K562 (cell line): ENCODE measurements around the gene NEMF. TPM values are rescaled to one million over a fixed set of nuclear protein-coding genes. Genes with fewer than 3 reads are reported as not detected.

ENCODE experiments used
- ARID4B ChIP-seq: sonication (generic); formaldehyde crosslinking; IDR thresholded peaks from 2 replicates; pipeline ENCODE4 v1.8.0; 2022; ENCODE audit warnings: mild to moderate bottlenecking, missing genetic modification reagents
- E2F3 ChIP-seq: fragments of 250-450 bp; sonication (Bioruptor Pico); IDR thresholded peaks from 2 replicates; pipeline ENCODE4 v1.4.0; 2020; ENCODE audit warnings: mild to moderate bottlenecking
- E4F1 ChIP-seq: fragments of 250-450 bp; sonication (Bioruptor Pico); IDR thresholded peaks from 2 replicates; pipeline ENCODE4 v1.5.0; 2021; ENCODE audit warnings: mild to moderate bottlenecking, borderline replicate concordance
- GABPB2 ChIP-seq: fragments of 250-450 bp; sonication (Bioruptor Pico); conservative IDR thresholded peaks from 2 replicates; pipeline ENCODE4 v1.5.1; 2021; ENCODE audit warnings: mild to moderate bottlenecking
- MNT ChIP-seq, 2 experiments: fragments of 450-650 bp; conservative IDR thresholded peaks; 2 replicates each; pipeline ENCODE4 v1.6.1; 2017; ENCODE audit warnings: mild to moderate bottlenecking in 2 of 2, moderate library complexity in 2 of 2
- NR2F6 ChIP-seq: fragments of 450-650 bp; formaldehyde crosslinking; IDR thresholded peaks from 2 replicates; pipeline ENCODE4 v1.4.0; 2020; ENCODE audit warnings: mild to moderate bottlenecking
- PHF8 ChIP-seq: fragments of 200-600 bp; sonication (generic); IDR thresholded peaks from 2 replicates; pipeline ENCODE4 v1.6.1; 2012; ENCODE audit warnings: mixed run types, mild to moderate bottlenecking, inconsistent platforms, low read length, moderate library complexity, borderline replicate concordance
- POLR2A ChIP-seq: fragments of 450-650 bp; conservative IDR thresholded peaks from 2 replicates; pipeline ENCODE4 v1.6.1; 2016
- POLR3G ChIP-seq: IDR thresholded peaks from 2 replicates; pipeline ENCODE4 v1.6.1; 2011; ENCODE audit not compliant: insufficient read length, insufficient replicate concordance; ENCODE audit errors: extremely low read depth
- ZFP36 ChIP-seq: fragments of 150-350 bp; IDR thresholded peaks from 2 replicates; pipeline ENCODE4 v1.6.1; 2018; ENCODE audit warnings: low read length, low read depth; ENCODE audit not compliant: partially characterized antibody
- ZNF232 ChIP-seq: sonication (generic); formaldehyde crosslinking; IDR thresholded peaks from 2 replicates; pipeline ENCODE4 v1.8.0; 2022; ENCODE audit warnings: mild to moderate bottlenecking, missing genetic modification reagents
- ZNF398 ChIP-seq: fragments of 250-450 bp; sonication (Bioruptor Pico); IDR thresholded peaks from 2 replicates; pipeline ENCODE4 v1.8.0; 2021; ENCODE audit warnings: moderate library complexity, mild to moderate bottlenecking, inconsistent platforms
- ZNF584 ChIP-seq: fragments of 200-800 bp; sonication (Bioruptor generic); IDR thresholded peaks from 2 replicates; pipeline ENCODE4 v1.6.1; 2016; ENCODE audit warnings: low read depth, mild to moderate bottlenecking, missing genetic modification characterization, missing compliant biosample characterization
- polyA plus RNA-seq, 8 experiments: library from polyadenylated mRNA; depleted of rRNA in 4 of 8; stranded (reverse) in 5 of 8; unstranded in 3 of 8; fragments of >200 nt; fragmentation: Nextera tagmentation in 2 of 8; fragmentation: Illumina TruSeq in 1 of 8; extraction: Ambion mirVana in 2 of 8; extraction: Trizol in 1 of 8; gene quantifications; 2 replicates each; pipeline versions ENCODE4 v1.2.1 to v1.2.3, GENCODE V29; 2011 to 2014; ENCODE audit warnings: inconsistent platforms in 1 of 8, missing spikeins in 1 of 8
- total RNA-seq, 7 experiments: library from RNA; depleted of rRNA in 6 of 7; stranded (reverse); fragments of >200 nt in 6 of 7; fragmentation: Illumina TruSeq in 2 of 7; extraction: Trizol in 2 of 7; gene quantifications; 2 replicates each; pipeline versions ENCODE4 v1.2.1 to v1.2.3, GENCODE V29; 2011 to 2021; ENCODE audit warnings: low replicate concordance in 1 of 7
- TF ChIP-seq, protein P1 (sequence below), 2 experiments: fragments of 450-650 bp in 1 of 2; IDR thresholded peaks; 2 replicates each; pipeline ENCODE4 v1.6.1; 2011 to 2017; ENCODE audit warnings: low read depth in 2 of 2, antibody characterized with exemption in 1 of 2, borderline replicate concordance in 1 of 2, low read length in 1 of 2, mild to moderate bottlenecking in 1 of 2, mixed read lengths in 1 of 2; ENCODE audit not compliant: control insufficient read depth in 1 of 2

Gene NEMF
- total and polyA plus RNA-seq, 9 of the 15 experiments (the other 6 are each of a cell fraction or from before 2014, with no cell fraction given) = 38.8 to 94.4 (median 61.0) TPM

DNA sequence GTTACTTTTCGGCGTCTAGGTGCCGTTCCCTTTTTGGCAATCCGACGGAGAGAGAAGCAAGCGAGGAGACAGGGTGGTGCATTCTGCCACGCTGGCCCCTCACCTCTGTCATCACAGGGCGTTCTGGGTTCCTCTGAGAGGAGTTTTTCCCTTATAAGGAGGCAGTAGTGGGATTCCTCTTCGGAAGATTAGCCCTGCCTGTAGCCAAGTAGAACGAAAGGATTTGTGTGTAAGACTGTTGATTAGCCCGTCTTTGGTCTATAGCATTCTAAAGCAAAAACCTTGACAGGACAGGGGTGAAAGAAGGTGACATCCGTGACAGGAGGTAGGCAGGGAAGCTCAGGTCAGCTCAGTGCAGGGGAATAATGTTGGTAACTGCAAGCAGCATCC lies 9.1 kb upstream of the NEMF start (continued):
- TF ChIP-seq, protein P1, sequence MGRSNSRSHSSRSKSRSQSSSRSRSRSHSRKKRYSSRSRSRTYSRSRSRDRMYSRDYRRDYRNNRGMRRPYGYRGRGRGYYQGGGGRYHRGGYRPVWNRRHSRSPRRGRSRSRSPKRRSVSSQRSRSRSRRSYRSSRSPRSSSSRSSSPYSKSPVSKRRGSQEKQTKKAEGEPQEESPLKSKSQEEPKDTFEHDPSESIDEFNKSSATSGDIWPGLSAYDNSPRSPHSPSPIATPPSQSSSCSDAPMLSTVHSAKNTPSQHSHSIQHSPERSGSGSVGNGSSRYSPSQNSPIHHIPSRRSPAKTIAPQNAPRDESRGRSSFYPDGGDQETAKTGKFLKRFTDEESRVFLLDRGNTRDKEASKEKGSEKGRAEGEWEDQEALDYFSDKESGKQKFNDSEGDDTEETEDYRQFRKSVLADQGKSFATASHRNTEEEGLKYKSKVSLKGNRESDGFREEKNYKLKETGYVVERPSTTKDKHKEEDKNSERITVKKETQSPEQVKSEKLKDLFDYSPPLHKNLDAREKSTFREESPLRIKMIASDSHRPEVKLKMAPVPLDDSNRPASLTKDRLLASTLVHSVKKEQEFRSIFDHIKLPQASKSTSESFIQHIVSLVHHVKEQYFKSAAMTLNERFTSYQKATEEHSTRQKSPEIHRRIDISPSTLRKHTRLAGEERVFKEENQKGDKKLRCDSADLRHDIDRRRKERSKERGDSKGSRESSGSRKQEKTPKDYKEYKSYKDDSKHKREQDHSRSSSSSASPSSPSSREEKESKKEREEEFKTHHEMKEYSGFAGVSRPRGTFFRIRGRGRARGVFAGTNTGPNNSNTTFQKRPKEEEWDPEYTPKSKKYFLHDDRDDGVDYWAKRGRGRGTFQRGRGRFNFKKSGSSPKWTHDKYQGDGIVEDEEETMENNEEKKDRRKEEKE (IDR thresholded peaks at IDR 0.05; ENCODE audit: borderline replicate concordance in 1 of 2, control insufficient read depth in 1 of 2, low read depth in 2 of 2, low read length in 1 of 2) = no peak
- TF ChIP-seq PHF8 = peak; percentile 57; the same call in 1 of the 2 replicates
- TF ChIP-seq ZNF584 (CRISPR knock-in tag) = 0 out of 2 replicates have a peak, but pooled peaks have one; percentile 10
- TF ChIP-seq ZFP36 = no peak
- TF ChIP-seq NR2F6 (CRISPR knock-in tag) = no peak
- TF ChIP-seq POLR3G = no peak
- peak; percentile 67; the same call in 1 of the 2 replicates for TF ChIP-seq POLR2A
- no peak for TF ChIP-seq E2F3 (CRISPR knock-in tag)
- no peak for TF ChIP-seq GABPB2 (CRISPR knock-in tag)
- TF ChIP-seq E4F1 (CRISPR knock-in tag) = no peak
- no peak for TF ChIP-seq ZNF398 (CRISPR knock-in tag)
- TF ChIP-seq MNT (conservative IDR thresholded peaks at IDR 0.05) = no peak
- no peak for TF ChIP-seq ZNF232 (CRISPR knock-in tag)
- TF ChIP-seq ARID4B (CRISPR knock-in tag) = 0 out of 2 replicates have a peak, but pooled peaks have one; percentile 49
